GM20000 (cell line): ENCODE results near the gene PRC1.
"Not testable (repeated sequence)": the region's sequence is repeated elsewhere in the genome, so short reads cannot be mapped to it uniquely, and the experiment has no call there.

ENCODE experiments used
- DNase-seq: peaks from one replicate; pipeline ENCODE4 v3.0.0; 2012; ENCODE audit warnings: low spot score
- CTCF ChIP-seq: IDR thresholded peaks from 2 replicates; pipeline ENCODE4 v1.5.1; 2012; ENCODE audit warnings: mild to moderate bottlenecking, control low read depth; ENCODE audit errors: extremely low read depth, missing control alignments

The PRC1 gene

GRCh38 chr15:91027677-91028076 is 33.3 kb upstream of the PRC1 start:
- TF ChIP-seq CTCF = no peak
- DNase-seq = no peak

DNA sequence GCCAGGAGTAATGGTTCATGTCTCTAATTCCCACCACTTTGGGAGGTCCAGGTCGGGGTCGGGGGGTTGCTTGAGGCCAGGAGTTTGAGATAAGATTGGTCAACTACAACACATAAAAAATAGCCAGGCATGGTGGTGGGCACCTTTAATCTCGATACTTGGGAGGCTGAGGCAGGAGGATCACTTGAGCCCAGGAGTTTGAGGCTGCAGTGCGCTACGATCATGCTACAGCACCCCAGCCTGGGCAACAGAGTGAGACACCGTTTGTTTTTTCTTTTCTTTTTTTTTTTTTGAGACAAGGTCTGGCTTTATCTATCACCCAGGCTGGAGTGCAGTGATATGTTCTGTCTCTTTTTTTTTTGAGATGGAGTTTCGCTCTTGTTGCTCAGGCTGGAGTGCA is 29.4 kb upstream of the PRC1 start:
- no peak for DNase-seq
- no peak for TF ChIP-seq CTCF

- TF ChIP-seq CTCF = no peak
These were observed 28.4 kb upstream of the PRC1 start for GRCh38 chr15:91022832-91023129.

GRCh38 chr15:91022075-91022831 is 27.9 kb upstream of the PRC1 start, which contains the start of gene VPS33B:
Gene VPS33B, minus strand, starts transcription at chr15:91022594. Its CDS starts 345 bp downstream, at chr15:91022249.
- TF ChIP-seq CTCF = no peak
- DNase-seq = peak; percentile 70

More at GRCh38 chr15:91022832-91023129, 28.4 kb upstream of the PRC1 start:
- peak; percentile 22 for DNase-seq

- no peak for DNase-seq
- no peak for TF ChIP-seq CTCF
These were observed 27.3 kb upstream of the PRC1 start for GRCh38 chr15:91021516-91022074.

DNA sequence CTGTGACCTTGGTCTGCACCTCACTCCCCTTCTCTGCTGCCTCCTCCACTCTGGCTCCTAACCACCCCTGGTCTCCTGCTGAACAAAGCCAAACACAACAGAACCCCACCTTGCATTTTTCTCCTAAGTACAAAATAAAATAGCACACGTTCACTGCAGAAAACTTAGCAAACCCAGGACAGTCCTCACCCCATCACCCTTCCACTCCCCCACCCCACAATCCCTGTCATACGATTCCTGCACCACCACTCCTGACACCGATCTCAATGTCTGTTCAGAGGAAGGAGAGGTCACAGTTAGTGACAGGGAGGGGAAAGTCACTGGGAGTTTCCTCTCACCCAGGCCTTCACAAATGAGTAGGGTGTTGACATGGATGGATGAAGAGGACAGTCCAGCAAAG is 23.8 kb upstream of the PRC1 start:
- peak; percentile 20 for DNase-seq
- TF ChIP-seq CTCF = no peak

GRCh38 chr15:91017716-91018115 is 23.4 kb upstream of the PRC1 start:
- TF ChIP-seq CTCF = no peak
- DNase-seq = no peak

DNA sequence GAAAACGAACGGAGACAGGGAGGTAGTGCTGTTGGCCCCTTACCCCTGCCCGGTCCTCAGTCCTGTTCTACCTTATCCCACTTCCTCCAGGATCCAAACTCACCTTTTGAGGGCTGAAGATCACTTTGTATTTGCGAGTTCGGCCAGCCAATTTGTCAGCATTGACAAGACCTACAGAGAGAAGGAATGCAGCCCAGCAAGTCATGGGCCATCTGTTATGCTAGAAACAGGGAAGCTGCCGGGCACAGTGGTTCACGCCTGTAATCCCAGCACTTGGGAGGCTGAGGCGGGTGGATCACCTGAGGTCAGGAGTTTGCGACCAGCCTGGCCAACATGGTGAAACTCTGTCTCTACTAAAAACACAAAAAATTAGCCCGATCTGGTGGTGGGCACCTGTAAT is 19.4 kb upstream of the PRC1 start:
- not testable (repeated sequence) for DNase-seq
